ENCODE results near the gene ING1. TPM values are rescaled to one million over a fixed set of nuclear protein-coding genes. Genes with fewer than 3 reads are reported as not detected.
"Not testable (repeated sequence)": the region's sequence is repeated elsewhere in the genome, so short reads cannot be mapped to it uniquely, and the experiment has no call there.

Gene ING1
- total RNA-seq (2014; rRNA removed; shearing (Covaris generic)), result 11.8 and 12.1 TPM in 2 replicates

- DNase-seq (ENCODE audit: low read depth), result no peak
Observed at GRCh38 chr13:110713642-110713952, at the start of gene ING1. TSS of gene ING1 (plus strand) at chr13:110713700. CDS start at chr13:110714150, 450 bp downstream.

GRCh38 chr13:110664041-110664440 lies 49.5 kb upstream of the ING1 start:
- DNase-seq (ENCODE audit: low read depth), result no peak

- DNase-seq (ENCODE audit: low read depth), result no peak
Observed at GRCh38 chr13:110664673-110665072, 48.8 kb upstream of the ING1 start.

GRCh38 chr13:110665491-110666254 lies 47.8 kb upstream of the ING1 start:
- DNase-seq (ENCODE audit: low read depth), result no peak

GRCh38 chr13:110666255-110666533 lies 47.3 kb upstream of the ING1 start:
- no peak for DNase-seq (ENCODE audit: low read depth)

GRCh38 chr13:110669036-110669435 lies 44.5 kb upstream of the ING1 start:
- no peak for DNase-seq (ENCODE audit: low read depth)

GRCh38 chr13:110669814-110670213 lies 43.7 kb upstream of the ING1 start:
- DNase-seq (ENCODE audit: low read depth), result not testable (repeated sequence)

- DNase-seq (ENCODE audit: low read depth), result no peak
Observed at GRCh38 chr13:110676595-110677587, 36.6 kb upstream of the ING1 start.

- DNase-seq (ENCODE audit: low read depth), result no peak
Observed at GRCh38 chr13:110677731-110678545, 35.6 kb upstream of the ING1 start.

- peak; percentile 13 for DNase-seq (ENCODE audit: low read depth)
Observed at GRCh38 chr13:110680852-110681251, 32.6 kb upstream of the ING1 start.

GRCh38 chr13:110681868-110682550 lies 31.5 kb upstream of the ING1 start:
- no peak for DNase-seq (ENCODE audit: low read depth)

GRCh38 chr13:110682746-110683145 lies 30.8 kb upstream of the ING1 start:
- DNase-seq (ENCODE audit: low read depth), result no peak

- peak; percentile 21 for DNase-seq (ENCODE audit: low read depth)
Observed at GRCh38 chr13:110683203-110683883, 30.2 kb upstream of the ING1 start.

GRCh38 chr13:110683921-110684320 lies 29.6 kb upstream of the ING1 start:
- DNase-seq (ENCODE audit: low read depth), result no peak

- no peak for DNase-seq (ENCODE audit: low read depth)
Observed at GRCh38 chr13:110684388-110685056, 29.0 kb upstream of the ING1 start.

GRCh38 chr13:110685305-110686020 lies 28.0 kb upstream of the ING1 start:
- DNase-seq (ENCODE audit: low read depth), result no peak

GRCh38 chr13:110687736-110688135 lies 25.8 kb upstream of the ING1 start:
- DNase-seq (ENCODE audit: low read depth), result no peak

- no peak for DNase-seq (ENCODE audit: low read depth)
Observed at GRCh38 chr13:110689041-110689440, 24.5 kb upstream of the ING1 start.

GRCh38 chr13:110689711-110690110 lies 23.8 kb upstream of the ING1 start:
- DNase-seq (ENCODE audit: low read depth), result no peak

- DNase-seq (ENCODE audit: low read depth), result no peak
Observed at GRCh38 chr13:110690516-110690915, 23.0 kb upstream of the ING1 start.

Data from RPMI7951 (cell line).